NOMO-1 (cell line): ENCODE measurements around the gene TCP11.

Experiments
- DNase-seq, 2 experiments: peaks; one replicate each; lab custom pipeline; 2025; ENCODE audit not compliant: unreplicated experiment in 2 of 2; lab: John Stamatoyannopoulos, UW

TCP11 gene

DNA sequence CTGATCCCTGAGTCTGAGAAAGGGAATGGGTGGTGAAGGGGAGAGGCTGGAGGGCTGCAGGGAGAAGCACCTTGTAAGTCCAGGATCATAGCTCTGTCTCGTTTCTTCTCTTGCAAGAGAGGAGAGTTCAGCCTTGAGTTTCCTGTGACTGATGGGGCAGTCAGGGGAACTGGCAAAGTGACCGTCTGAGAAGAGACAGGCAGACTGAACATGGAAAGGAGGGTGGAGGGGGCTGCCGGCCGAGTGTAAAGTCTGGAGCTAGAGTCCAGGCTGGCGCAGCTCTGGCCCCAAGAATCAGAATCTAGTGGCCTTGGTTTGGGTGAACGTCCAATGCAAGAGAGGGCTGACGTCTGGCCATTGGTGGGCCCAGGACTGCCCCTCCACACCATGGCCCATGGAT lies 72.5 kb downstream of the TCP11 start:
- DNase-seq = no peak

DNA sequence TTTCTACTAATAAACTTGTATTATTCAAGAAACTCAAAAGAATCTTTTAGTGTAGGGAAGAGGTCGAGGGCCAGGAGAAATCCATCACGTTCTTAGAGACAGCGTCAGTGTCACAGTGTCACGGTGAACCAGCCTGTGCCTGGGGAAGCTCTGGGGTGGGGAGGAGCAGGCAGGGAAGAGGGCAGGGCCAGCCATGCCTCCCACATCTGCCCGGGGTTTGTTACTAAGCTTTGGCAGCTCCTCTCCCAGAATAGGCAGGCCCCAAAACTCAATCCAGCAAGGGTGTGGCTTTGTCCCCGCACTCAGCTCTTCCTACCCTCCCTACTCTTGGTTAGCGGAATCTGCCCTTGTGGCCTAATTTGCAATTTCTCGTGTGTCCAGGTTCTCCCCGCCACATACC lies 72.9 kb downstream of the TCP11 start:
- DNase-seq = no peak
